NCI-H1694 treated with DMSO at 0.1 percent for 48 hours (cell line): ENCODE measurements around the gene ZNF441.
A peak's percentile ranks its signal among the peaks of the same experiment; 100 is the strongest.
"Not testable (repeated sequence)": the region's sequence is repeated elsewhere in the genome, so short reads cannot be mapped to it uniquely, and the experiment has no call there.

Source experiments
- DNase-seq: peaks from one replicate; lab custom pipeline; 2025; lab: John Stamatoyannopoulos, UW

The ZNF441 gene

DNA sequence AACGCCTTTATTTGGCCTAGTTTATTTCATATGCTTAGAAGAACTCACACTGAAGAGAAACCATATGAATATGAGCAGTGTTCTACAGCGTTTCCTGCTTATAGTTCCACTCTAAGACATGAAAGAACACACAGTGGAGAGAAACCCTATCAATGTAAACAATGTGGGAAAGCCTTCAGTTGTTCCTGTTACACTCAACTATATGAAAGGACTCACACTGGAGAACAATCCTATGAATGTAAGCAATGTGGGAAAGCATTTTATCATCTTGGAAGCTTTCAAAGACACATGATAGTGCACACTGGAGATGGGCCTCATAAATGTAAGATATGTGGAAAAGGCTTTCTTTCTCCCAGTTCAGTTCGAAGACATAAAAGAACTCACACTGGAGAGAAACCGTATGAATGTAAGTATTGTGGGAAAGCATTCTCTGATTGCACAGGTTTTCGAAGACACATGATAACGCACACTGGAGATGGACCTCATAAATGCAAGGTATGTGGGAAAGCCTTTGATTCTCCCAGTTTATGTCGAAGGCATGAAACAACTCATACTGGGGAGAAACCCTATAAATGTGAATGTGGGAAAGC is 13.7 kb downstream of the ZNF441 start:
- DNase-seq: no peak

DNA sequence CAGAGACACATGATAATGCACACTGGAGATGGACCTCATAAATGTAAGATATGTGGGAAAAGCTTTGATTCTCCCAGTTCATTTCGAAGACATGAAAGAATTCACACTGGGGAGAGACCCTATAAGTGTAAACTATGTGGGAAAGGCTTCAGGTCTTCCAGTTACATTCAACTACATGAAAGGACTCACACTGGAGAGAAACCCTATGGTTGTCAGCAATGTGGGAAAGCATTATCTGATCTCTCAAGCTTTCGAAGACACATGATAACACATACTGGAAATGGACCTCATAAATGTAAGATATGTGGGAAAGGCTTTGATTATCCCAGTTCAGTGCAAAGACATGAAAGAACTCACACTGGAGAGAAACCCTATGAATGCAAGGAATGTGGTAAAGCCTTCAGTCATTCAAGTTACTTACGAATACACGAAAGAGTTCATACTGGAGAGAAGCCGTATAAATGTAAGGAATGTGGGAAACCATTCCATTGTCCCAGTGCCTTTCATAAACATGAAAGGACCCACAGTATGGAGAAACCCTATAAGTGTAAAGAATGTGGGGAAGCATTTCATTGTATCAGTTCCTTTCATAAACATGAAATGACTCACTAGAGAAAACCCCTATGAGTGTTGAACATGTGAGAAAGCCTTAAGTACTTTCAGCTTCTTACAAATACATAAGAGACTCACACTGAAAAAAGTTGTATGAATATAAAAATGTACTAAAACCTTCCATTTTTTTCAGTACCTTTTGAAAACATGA is 14.7 kb downstream of the ZNF441 start:
- DNase-seq: no peak

DNA sequence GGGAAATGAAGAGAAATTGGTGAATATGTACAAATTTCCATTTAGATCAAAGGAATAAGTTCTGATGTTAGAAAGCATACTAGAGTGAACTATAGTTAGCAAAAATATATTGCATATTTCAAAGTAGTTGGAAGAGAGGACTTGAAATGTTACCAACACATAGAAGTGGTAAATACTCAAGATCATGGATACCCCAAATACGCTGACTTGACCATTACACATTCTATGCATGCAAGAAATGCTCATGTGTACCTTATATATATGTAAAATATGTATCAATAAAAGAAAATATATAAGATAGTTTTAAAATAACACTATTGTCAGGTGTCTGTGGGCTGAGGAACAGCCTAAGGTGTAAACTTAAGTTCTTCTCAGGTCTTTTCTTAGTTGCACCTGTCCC is 17.0 kb downstream of the ZNF441 start:
- no peak for DNase-seq

DNA sequence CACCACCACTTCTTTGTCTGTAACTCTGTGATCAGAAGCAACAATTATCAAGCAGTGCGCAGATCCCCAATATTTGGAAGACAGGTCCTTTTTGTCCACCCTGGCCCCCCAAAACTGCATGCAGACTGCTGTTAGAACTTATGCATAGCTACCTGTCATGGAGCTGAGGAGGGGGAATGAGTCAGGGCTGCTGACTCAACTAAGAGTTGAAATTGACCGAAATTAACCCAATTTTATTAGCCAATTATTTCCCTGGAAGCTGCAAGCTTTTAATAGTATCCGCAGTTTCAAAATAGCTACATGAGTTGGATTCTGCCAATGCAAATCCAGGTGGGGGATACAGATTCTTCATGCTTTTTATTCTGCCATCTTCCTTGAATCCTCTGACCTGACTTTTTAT is 17.6 kb downstream of the ZNF441 start:
- no peak for DNase-seq

DNA sequence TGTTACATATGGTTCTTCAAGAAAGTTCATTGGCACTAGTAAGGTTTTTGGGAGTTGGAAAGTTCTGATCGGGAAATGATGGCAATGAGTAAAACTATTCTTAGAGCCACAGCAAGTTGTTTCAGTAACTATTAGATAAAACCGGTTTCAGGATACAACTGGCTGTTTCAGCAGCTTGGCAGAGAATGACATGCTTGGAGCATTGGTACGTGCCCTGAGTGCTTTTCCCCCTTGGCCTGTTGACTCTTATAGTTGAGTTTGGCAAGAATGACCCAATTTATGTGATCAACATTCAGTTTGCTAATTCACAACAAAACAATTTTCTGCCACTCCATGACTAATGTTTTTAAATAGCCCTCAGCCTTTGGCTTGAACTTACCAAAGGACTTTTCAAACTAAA is 20.7 kb downstream of the ZNF441 start:
- no peak for DNase-seq

DNA sequence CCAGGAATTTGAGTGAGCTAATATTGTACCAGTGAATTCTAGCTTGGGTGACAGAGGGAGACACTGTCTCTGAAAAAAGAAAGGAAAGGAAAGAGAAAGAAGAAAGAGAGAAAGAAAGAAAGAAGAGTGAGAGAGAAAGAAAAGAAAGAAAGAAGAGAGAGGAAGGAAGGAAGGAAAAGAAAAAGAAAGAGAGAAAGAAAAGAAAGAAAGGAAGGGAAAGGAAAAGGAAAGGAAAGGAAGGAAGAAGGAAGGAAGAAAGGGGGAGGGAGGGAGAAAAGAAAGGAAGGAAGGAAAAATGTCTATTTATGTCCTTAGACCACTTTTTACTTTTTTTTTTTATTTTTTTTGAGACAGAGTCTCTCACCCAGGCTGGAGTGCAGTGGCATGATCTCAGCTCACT is 26.1 kb downstream of the ZNF441 start:
- DNase-seq: no peak

DNA sequence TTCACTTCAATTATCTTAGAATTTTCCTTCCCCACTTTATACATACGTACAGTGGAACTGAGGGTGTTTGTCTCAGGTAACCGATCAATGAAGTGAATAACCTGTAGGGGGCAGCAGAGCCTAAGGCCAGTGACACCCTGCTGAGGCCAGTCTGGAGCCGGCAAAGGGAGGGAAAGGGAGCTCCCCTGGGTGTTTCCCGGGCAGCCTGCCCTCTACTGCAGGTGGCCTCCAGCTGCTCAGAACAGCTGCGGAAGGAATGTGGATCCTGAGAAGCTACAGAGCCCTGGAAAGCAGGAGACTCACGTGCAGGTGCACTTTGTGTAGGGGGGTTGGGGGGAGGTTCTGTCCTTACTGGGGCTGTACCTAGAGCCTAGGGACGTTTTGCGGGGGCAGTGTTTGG is 30.7 kb downstream of the ZNF441 start:
- DNase-seq: peak; percentile 1

DNA sequence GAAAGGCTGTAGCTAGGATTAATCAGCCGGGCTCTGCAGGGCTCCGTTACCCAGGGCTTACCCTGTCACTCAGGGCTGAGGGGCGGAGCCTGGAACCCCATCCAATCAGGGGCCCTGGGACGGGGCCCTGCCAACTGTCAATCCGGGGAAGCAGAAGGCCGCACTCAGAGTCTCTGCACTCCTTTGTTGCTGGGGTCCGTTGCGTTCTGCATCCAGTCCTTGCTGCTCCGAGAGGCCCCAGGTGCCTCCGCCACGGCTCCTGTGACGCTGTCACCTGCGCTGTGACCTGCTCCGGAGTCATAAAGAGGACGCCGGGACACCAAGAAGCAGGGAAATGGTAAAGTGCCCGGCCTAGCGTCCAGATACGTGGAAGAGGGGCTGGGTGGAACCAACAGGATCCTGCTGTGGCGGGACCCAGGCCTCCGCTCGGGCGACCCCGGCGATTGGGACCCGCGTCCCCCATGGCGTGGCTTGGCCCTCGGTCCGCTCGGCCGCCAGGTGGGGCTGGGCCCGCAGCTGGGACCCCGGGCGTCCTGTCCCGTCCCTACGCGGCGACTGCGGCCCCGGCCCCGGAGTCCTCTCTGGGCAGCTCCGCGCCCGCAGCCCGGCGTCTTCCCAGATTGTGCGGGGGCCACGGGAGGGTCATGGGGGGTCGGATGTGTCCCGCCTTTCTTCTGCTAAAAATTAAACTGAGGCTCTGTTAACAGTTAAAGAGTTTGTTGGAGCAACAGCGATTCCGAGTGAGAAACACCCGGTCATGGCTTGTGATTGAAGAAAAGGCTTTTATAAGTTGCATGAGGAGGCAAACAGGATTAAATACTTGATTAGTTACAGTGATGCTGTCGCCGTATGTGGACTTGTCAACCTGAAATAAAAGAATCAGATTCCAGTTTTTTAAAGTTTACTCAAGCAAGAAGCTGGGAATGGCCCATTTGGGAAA is 31.9 kb downstream of the ZNF441 start, which contains the start of gene ZNF491:
Gene ZNF491, plus strand, starts transcription at position 133 of the 940 bp plus-strand sequence. CDS start 7,431 bp downstream, outside the sequence.
- DNase-seq: no peak

DNA sequence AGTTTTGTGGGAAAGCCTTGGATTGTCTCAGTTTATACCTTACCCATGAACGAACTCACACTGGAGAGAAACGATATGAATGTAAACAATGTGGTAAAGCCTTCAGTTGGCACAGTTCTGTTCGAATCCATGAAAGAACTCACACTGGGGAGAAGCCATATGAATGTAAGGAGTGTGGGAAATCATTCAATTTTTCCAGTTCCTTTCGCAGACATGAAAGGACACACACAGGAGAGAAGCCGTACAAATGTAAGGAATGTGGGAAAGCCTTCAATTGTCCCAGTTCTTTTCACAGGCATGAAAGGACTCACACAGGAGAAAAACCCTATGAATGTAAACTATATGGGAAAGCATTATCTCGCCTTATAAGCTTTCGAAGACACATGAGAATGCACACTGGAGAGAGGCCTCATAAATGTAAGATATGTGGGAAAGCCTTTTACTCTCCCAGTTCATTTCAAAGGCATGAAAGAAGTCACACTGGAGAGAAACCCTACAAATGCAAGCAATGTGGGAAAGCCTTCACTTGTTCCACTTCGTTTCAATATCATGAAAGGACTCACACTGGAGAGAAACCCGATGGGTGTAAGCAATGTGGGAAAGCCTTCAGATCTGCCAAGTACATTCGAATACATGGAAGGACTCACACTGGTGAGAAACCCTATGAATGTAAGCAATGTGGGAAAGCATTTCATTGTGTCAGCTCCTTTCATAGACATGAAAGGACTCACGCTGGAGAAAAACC is 39.7 kb downstream of the ZNF441 start:
- DNase-seq: no peak

DNA sequence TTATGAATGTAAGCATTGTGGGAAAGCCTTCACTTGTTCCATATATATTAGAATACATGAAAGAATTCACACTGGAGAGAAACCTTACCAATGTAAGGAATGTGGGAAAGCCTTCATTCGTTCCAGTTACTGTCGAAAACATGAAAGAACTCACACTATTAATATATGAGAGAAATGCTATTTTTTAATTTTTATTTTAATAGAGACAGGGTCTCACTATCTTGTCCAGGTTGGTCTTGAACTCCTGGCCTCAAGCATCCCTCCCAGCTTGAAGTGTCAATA is 40.2 kb downstream of the ZNF441 start:
- DNase-seq: no peak

DNA sequence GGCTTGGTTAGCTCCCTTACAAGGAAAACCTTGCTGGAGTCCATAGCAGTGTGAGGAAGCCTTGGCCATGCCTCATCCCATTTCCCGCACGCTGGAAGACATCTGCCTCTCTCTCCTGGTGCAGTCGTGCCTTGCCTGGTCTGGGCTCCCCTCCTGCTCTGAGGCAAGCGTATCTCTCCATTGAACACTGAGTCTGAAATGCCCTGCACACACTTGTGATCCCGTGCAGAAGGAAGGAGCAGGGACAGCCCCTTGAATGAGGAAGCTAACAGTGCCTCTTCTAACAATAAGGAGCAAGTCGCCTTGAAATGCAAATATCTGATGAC is 46.9 kb downstream of the ZNF441 start:
- DNase-seq: no peak

DNA sequence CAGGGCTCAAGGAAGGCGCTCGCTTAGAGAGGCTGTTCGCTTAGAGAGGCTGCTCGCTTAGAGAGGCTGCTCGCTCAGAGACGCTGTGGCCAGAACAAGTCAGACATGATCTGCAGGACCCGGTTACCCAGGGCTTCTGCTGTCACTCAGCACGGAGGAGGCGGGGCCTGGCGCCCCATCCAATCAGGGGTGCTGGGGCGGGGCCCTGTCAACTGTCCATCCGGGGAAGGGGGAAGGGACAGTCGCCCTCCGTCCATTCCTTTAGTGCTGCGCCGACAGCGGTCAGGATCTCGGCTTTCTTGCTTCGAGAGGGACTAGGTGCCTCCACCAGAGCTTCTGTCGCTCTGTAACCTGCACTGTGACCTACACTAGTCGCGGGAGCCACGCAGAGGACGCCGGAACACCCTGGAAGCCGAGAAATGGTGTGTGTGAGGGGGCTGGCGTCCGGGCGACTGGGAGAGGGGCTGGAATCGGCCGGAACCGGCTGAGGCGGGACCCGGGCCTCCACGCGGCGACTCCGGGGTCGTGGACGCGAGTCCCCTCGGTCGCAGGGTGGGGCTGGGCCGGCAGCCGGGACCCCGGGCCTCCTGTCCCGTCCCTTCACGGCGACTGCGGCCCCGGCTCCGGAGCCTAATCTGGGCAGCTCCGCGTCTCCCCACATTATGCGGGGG is 47.4 kb downstream of the ZNF441 start, which contains the start of gene ZNF440:
Gene ZNF440, plus strand, starts transcription at position 245 of the 671 bp plus-strand sequence. Its CDS starts 175 bp downstream, at position 420.
- DNase-seq: no peak

DNA sequence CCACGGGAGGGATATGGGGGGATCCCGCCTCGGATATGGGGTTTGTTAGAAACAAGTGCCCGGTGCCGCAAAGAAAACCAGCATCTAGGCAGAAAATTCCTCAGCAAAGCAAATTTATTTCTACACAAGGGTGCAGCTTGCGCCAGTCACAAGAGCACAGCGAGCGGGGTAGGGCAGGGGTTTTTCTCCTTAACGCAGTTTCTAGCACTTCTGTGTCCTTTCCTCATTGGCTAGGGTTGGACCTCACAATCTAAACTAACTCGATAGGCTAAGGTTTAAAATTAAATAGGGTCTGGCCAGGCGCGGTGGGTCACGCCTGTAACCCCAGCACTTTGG is 47.9 kb downstream of the ZNF441 start:
- no peak for DNase-seq

DNA sequence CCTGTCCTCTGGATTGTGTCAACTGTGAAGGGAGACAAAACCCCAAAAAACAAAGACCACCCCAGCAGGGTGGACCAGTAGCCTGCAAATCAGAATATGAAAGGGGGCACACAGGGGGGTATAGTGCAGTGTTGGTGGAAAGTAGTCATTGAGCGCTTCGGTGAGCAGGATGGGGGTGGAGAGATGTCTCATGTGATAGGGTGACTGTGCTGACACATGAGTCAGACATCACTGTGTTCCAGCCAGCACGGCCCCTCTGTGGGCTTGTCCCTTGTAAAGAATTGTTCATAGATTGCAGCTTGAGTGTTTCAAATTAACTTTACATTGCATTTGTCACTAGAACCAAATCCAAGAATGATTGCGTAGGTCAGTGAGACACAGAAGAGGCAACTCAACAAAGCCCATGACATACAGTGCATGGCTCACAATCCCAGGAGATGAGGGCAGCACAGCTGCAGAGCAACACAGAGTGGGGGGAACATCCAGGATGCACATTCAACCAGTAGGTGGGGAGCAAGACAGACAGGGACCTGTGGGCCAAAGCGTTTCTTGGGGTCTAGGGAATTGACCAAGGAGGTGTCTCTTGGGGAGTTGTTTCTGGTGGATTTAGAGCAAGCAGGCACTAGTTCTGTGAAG is 54.8 kb downstream of the ZNF441 start:
- no peak for DNase-seq

DNA sequence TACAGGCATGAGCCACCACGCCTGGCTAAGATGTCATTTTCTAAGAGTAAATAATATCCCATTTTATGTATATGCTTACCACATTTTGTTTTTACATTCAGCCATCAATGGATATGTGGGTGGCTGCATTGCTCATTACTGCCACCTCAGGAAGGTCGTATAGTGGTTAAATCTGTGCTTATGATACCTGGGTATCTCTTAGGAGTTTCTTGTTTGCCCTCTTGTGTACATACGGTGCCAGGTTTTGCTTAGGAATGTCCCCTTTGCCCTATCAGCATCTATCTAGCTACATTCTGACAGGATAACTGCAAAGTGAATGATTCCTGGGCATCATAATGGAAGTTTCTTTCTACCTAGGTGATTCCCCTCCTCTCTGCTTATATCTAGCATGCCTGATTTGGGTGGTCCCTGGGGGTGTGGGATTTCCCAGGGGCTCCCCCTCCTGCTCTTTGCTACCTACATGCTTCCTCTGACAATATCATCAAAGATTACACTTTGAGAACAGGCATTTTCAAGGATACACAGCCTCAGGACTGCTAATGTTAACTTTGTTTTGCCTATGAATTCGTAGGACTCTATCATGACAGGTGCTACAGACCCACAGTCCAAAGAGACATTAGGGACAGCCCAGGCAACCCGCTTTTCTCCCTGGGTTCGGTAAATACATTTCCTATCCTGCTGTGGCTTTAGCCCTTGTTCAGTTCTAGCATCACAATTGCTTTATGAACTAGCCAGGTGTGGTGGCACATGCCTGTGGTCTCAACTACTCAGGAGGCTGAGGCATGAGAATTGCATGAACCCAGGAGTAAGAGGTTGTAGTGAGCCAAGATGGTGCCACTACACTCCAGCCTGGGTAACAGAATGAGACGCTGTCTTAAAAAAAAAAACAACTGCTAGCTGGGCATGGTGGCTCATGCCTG is 62.4 kb downstream of the ZNF441 start:
- DNase-seq: not testable (repeated sequence)

DNA sequence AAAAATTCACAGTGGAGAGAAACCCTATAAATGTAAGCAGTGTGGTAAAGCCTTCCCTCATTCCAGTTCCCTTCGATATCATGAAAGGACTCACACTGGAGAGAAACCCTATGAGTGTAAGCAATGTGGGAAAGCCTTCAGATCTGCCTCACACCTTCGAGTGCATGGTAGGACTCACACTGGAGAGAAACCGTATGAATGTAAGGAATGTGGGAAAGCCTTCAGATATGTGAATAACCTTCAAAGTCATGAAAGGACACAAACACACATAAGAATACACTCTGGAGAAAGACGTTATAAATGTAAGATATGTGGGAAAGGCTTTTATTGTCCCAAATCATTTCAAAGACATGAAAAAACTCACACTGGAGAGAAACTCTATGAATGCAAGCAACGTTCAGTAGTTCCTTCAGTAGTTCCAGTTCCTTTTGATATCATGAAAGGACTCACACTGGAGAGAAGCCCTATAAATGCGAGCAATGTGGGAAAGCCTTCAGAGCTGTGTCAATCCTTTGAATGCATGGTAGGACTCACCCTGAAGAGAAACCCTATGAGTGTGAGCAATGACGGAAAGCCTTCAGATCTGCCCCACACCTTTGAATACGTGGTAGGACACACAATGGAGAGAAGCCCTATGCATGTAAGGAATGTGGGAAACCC is 65.6 kb downstream of the ZNF441 start:
- DNase-seq: no peak

DNA sequence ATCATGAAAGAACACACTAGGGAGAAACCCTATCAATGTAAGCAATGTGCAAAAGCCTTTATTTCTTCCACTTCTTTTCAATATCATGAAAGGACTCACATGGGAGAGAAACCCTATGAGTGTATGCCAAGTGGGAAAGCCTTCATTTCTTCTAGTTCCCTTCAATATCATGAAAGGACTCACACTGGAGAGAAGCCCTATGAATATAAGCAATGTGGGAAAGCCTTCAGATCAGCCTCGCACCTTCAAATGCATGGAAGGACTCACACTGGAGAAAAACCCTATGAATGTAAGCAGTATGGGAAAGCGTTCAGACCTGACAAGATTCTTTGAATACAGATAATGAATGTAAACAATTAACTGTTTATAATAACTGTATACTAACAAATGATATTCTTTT is 66.7 kb downstream of the ZNF441 start:
- DNase-seq: no peak
